K562 (cell line): Measurements from ENCODE around the gene RCSD1. TPM values are rescaled to one million over a fixed set of nuclear protein-coding genes. Genes with fewer than 3 reads are reported as not detected.

ENCODE experiments used
- ATF1 ChIP-seq, 2 experiments: fragments of 450-650 bp in 1 of 2; IDR thresholded peaks; 2 replicates each; pipeline ENCODE4 v1.6.1; 2016; ENCODE audit warnings: missing compliant biosample characterization in 1 of 2, missing genetic modification characterization in 1 of 2
- CCNT2 ChIP-seq: IDR thresholded peaks from 2 replicates; pipeline ENCODE4 v1.6.1; 2011; ENCODE audit warnings: borderline replicate concordance, low read depth, mild to moderate bottlenecking, moderate library complexity, mixed read lengths, low read length; ENCODE audit not compliant: insufficient read length; ENCODE audit errors: extremely low read depth
- CTBP1 ChIP-seq: fragments of 450-650 bp; IDR thresholded peaks from 2 replicates; pipeline ENCODE4 v1.6.1; 2016; ENCODE audit warnings: borderline replicate concordance
- CXXC5 ChIP-seq: fragments of 250-450 bp; sonication (Bioruptor Pico); IDR thresholded peaks from 2 replicates; pipeline ENCODE4 v1.8.0; 2022; ENCODE audit warnings: inconsistent platforms, mild to moderate bottlenecking, moderate library complexity
- E2F1 ChIP-seq: sonication (generic); formaldehyde crosslinking; IDR thresholded peaks from 2 replicates; pipeline ENCODE4 v1.8.1; 2023; ENCODE audit warnings: mild to moderate bottlenecking, missing genetic modification reagents, moderate library complexity
- ELF2 ChIP-seq: fragments of 250-450 bp; sonication (Bioruptor Pico); IDR thresholded peaks from 2 replicates; pipeline ENCODE4 v1.5.0; 2021; ENCODE audit warnings: mild to moderate bottlenecking
- KDM1A ChIP-seq, 2 experiments: fragments of 450-650 bp; IDR thresholded peaks; 2 replicates each; pipeline ENCODE4 v1.6.1; 2016; ENCODE audit warnings: mild to moderate bottlenecking in 2 of 2
- LCOR ChIP-seq: sonication (generic); formaldehyde crosslinking; IDR thresholded peaks from 2 replicates; pipeline ENCODE4 v1.8.0; 2022; ENCODE audit warnings: mild to moderate bottlenecking, missing genetic modification reagents
- MECOM ChIP-seq: fragments of 250-450 bp; sonication (Bioruptor Pico); IDR thresholded peaks from 2 replicates; pipeline ENCODE4 v1.8.0; 2022; ENCODE audit warnings: inconsistent platforms
- MNT ChIP-seq, 2 experiments: fragments of 450-650 bp; conservative IDR thresholded peaks; 2 replicates each; pipeline ENCODE4 v1.6.1; 2017; ENCODE audit warnings: mild to moderate bottlenecking in 2 of 2, moderate library complexity in 2 of 2
- NR4A1 ChIP-seq, 2 experiments: fragments of 250-450 bp in 1 of 2; fragments of 450-650 bp in 1 of 2; sonication (Bioruptor Pico) in 1 of 2; IDR thresholded peaks; 2 replicates each; pipeline versions ENCODE4 v1.4.0 to v1.6.1; 2016 to 2020; ENCODE audit warnings: mild to moderate bottlenecking in 2 of 2, missing compliant biosample characterization in 1 of 2, missing genetic modification characterization in 1 of 2, moderate library complexity in 1 of 2
- POLR2G ChIP-seq: fragments of 200-400 bp; formaldehyde crosslinking; IDR thresholded peaks from 2 replicates; pipeline ENCODE4 v1.6.1; 2017; ENCODE audit warnings: low read depth, mild to moderate bottlenecking, antibody characterized with exemption, low read length, moderate library complexity
- RBM22 ChIP-seq: fragments of 200-400 bp; formaldehyde crosslinking; IDR thresholded peaks from 2 replicates; pipeline ENCODE4 v1.6.1; 2018; ENCODE audit warnings: low read length, low read depth; ENCODE audit not compliant: poor library complexity, severe bottlenecking
- SAFB ChIP-seq: fragments of 200-400 bp; formaldehyde crosslinking; IDR thresholded peaks from 2 replicates; pipeline ENCODE4 v1.6.1; 2017; ENCODE audit warnings: low read depth, low read length, borderline replicate concordance
- SIN3B ChIP-seq: fragments of 450-650 bp; IDR thresholded peaks from 2 replicates; pipeline ENCODE4 v1.6.1; 2017; ENCODE audit warnings: low read depth, mild to moderate bottlenecking, moderate library complexity
- ZNF263 ChIP-seq: sonication (generic); formaldehyde crosslinking; IDR thresholded peaks from 2 replicates; pipeline ENCODE4 v1.8.0; 2022; ENCODE audit warnings: mild to moderate bottlenecking, missing genetic modification reagents, borderline replicate concordance
- ZNF431 ChIP-seq: sonication (generic); formaldehyde crosslinking; IDR thresholded peaks from 2 replicates; pipeline ENCODE4 v1.8.0; 2022; ENCODE audit warnings: mild to moderate bottlenecking, missing genetic modification reagents
- ZNF699 ChIP-seq: fragments of 250-450 bp; sonication (Bioruptor Pico); IDR thresholded peaks from 2 replicates; pipeline ENCODE4 v1.8.0; 2021; ENCODE audit warnings: mild to moderate bottlenecking, moderate library complexity; ENCODE audit not compliant: insufficient replicate concordance
- polyA plus RNA-seq, 8 experiments: library from polyadenylated mRNA; depleted of rRNA in 4 of 8; stranded (reverse) in 5 of 8; unstranded in 3 of 8; fragments of >200 nt; fragmentation: Nextera tagmentation in 2 of 8; fragmentation: Illumina TruSeq in 1 of 8; extraction: Ambion mirVana in 2 of 8; extraction: Trizol in 1 of 8; gene quantifications; 2 replicates each; pipeline versions ENCODE4 v1.2.1 to v1.2.3, GENCODE V29; 2011 to 2014; ENCODE audit warnings: inconsistent platforms in 1 of 8, missing spikeins in 1 of 8
- total RNA-seq, 7 experiments: library from RNA; depleted of rRNA in 6 of 7; stranded (reverse); fragments of >200 nt in 6 of 7; fragmentation: Illumina TruSeq in 2 of 7; extraction: Trizol in 2 of 7; gene quantifications; 2 replicates each; pipeline versions ENCODE4 v1.2.1 to v1.2.3, GENCODE V29; 2011 to 2021; ENCODE audit warnings: low replicate concordance in 1 of 7
- TF ChIP-seq, protein P1 (sequence below): IDR thresholded peaks from 2 replicates; pipeline ENCODE4 v1.6.1; 2011; ENCODE audit not compliant: insufficient read length; ENCODE audit errors: extremely low read depth
- TF ChIP-seq, protein P2 (sequence below), 3 experiments: fragments of 200-800 bp in 1 of 3; fragments of 250-450 bp in 1 of 3; fragments of 450-650 bp in 1 of 3; sonication (Bioruptor Pico) in 1 of 3; sonication (Bioruptor generic) in 1 of 3; formaldehyde crosslinking in 1 of 3; IDR thresholded peaks; 2 replicates each; pipeline versions ENCODE4 v1.6.1 to v1.8.0; 2016 to 2022; ENCODE audit warnings: mild to moderate bottlenecking in 2 of 3, missing genetic modification characterization in 2 of 3, missing compliant biosample characterization in 1 of 3, moderate library complexity in 1 of 3

RCSD1 gene
- total and polyA plus RNA-seq, 9 of the 15 experiments (the other 6 are each of a cell fraction or from before 2014, with no cell fraction given), result 7.8 to 69.8 (median 45.3) TPM

GRCh38 chr1:167721617-167722151 is 91.7 kb downstream of the RCSD1 start, which contains the start of gene MPZL1 (continued):
- TF ChIP-seq, protein P1, sequence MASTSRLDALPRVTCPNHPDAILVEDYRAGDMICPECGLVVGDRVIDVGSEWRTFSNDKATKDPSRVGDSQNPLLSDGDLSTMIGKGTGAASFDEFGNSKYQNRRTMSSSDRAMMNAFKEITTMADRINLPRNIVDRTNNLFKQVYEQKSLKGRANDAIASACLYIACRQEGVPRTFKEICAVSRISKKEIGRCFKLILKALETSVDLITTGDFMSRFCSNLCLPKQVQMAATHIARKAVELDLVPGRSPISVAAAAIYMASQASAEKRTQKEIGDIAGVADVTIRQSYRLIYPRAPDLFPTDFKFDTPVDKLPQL, result no peak
- TF ChIP-seq ZNF699 (CRISPR knock-in tag) (no peak), MECOM (CRISPR knock-in tag) (peak; percentile 38; the same call in 1 of the 2 replicates), RBM22 (no peak), CCNT2 (peak; percentile 69), E2F1 (peak; percentile 64; the same call in 1 of the 2 replicates), SIN3B (0 out of 2 replicates have a peak, but pooled peaks have one; percentile 8), KDM1A (IDR thresholded peaks at IDR 0.05) (no peak), ELF2 (CRISPR knock-in tag) (no peak; the same call in 1 of the 2 replicates), ATF1 (CRISPR knock-in tag; IDR thresholded peaks at IDR 0.05) (no peak), ATF1 (tag; IDR thresholded peaks at IDR 0.05) (peak; percentile 60), CXXC5 (CRISPR knock-in tag) (peak; percentile 95), CTBP1 (peak; percentile 46; the same call in 1 of the 2 replicates), POLR2G (peak; percentile 81), SAFB (peak; percentile 89), NR4A1 (CRISPR knock-in tag; IDR thresholded peaks at IDR 0.05) (no peak), NR4A1 (tag; IDR thresholded peaks at IDR 0.05) (no peak), ZNF263 (CRISPR knock-in tag) (peak; percentile 62; the same call in 1 of the 2 replicates), ZNF431 (CRISPR knock-in tag) (peak; percentile 60; the same call in 1 of the 2 replicates), LCOR (0 out of 2 replicates have a peak, but pooled peaks have one; percentile 48), MNT (conservative IDR thresholded peaks at IDR 0.05) (no peak)
- TF ChIP-seq, protein P2, sequence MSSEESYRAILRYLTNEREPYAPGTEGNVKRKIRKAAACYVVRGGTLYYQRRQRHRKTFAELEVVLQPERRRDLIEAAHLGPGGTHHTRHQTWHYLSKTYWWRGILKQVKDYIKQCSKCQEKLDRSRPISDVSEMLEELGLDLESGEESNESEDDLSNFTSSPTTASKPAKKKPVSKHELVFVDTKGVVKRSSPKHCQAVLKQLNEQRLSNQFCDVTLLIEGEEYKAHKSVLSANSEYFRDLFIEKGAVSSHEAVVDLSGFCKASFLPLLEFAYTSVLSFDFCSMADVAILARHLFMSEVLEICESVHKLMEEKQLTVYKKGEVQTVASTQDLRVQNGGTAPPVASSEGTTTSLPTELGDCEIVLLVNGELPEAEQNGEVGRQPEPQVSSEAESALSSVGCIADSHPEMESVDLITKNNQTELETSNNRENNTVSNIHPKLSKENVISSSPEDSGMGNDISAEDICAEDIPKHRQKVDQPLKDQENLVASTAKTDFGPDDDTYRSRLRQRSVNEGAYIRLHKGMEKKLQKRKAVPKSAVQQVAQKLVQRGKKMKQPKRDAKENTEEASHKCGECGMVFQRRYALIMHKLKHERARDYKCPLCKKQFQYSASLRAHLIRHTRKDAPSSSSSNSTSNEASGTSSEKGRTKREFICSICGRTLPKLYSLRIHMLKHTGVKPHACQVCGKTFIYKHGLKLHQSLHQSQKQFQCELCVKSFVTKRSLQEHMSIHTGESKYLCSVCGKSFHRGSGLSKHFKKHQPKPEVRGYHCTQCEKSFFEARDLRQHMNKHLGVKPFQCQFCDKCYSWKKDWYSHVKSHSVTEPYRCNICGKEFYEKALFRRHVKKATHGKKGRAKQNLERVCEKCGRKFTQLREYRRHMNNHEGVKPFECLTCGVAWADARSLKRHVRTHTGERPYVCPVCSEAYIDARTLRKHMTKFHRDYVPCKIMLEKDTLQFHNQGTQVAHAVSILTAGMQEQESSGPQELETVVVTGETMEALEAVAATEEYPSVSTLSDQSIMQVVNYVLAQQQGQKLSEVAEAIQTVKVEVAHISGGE (CRISPR knock-in tag; IDR thresholded peaks at IDR 0.05), result peak in 1 of 3 experiments; percentile 46; a peak in 1 of 6 replicates
